ENCODE data around the gene TSNAXIP1.

DNA sequence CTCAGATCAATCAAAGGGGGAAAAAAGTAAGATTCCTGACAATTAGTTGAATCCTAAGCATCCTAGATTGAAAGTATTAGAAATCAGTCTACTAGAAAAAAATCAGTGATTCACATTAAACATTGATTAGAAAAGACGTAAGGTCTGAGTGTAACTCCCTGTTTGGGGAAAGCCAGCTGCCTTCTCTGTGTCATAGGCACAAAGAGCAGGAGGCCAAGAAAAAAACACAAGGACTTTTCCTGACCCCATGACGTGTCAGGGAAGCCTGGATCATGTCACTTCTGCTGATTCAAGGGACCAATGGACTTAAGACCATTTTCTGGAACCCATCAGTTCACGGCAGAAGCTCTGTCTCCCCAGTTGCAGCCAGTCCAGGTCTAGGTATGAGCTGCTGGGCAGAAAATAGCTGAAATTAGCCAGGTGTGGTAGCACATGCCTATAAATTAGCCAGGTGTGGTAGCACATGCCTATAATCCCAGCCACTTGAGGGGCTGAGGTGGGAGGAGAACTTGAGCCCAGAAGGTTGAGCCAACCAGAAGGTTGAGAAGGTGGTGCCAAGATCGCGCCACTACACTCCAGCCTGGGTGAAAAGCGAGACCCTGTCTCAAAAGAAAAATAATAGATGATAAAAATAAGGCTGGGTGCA, 36.2 kb upstream of the TSNAXIP1 start:
- TF ChIP-seq CTCF (conservative IDR thresholded peaks at IDR 0.05; ENCODE audit: low read length) (no peak), EZH2phosphoT487 (IDR thresholded peaks at IDR 0.05; ENCODE audit: borderline replicate concordance) (no peak)

Data from Loucy (cell line).